ENCODE results near the gene CYP3A5.

Gene CYP3A5

DNA sequence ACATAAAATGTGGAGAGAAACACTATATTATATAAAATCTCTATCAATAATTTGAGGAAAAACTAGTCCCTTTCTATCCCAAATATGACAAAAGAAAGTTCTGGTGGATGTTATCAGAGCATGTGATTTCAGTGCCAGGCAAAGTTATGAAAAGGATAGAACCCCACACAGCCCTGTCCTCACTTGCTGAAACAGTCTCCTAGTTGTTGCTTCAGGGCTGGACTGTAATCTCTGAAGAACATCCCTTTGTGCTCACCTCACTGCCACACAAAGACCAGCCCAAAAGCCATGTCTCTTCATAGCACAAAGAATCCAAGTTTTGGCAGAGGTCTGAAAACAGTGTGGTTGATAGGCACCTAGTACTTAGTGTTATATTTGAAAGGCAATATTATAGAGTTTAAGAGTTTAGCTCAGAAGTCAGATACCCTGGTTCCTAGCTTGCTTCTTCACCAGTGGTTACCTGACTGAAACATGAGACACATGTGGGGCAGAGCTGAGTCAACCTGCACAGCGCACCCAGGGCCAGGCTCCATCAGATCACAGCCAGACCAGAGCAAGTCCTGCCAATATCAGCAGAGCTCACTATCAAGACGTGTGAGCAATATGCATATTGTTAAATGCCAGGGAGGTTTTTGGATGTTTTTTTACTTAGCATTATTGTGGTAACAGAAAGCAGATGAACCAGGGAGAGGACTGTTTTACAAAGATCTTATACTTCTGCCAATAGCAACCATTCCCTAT lies 30.2 kb upstream of the CYP3A5 start:
- Histone ChIP-seq H3K4me1 (ENCODE audit: low read length) (no peaks in the 10 kb centered on the region), H3K9me3 (replicated peaks; ENCODE audit: insufficient read depth, low read length) (no peaks in the 10 kb centered on the region), H3K9me2 (replicated peaks; ENCODE audit: insufficient read depth, low read length) (no peaks in the 10 kb centered on the region), H4K20me1 (ENCODE audit: insufficient read depth, low read length) (no peaks in the 10 kb centered on the region), H3F3A (ENCODE audit: insufficient read depth, low read length) (no peaks in the 10 kb centered on the region), H3K27me3 (replicated peaks; ENCODE audit: insufficient read depth, low read length) (no peaks in the 10 kb centered on the region), H3K36me3 (replicated peaks; ENCODE audit: insufficient read depth, low read length) (no peaks in the 10 kb centered on the region), H3K79me2 (ENCODE audit: low read length) (no peaks in the 10 kb centered on the region), H2AFZ (ENCODE audit: low read length) (no peak overlapping the region), H3K4me2 (ENCODE audit: low read depth, low read length) (no peak overlapping the region), H3K4me3 (ENCODE audit: low read length) (no peak overlapping the region), H3K27ac (ENCODE audit: low read length) (no peak overlapping the region), H3K9ac (ENCODE audit: low read length) (no peak overlapping the region)
- no peak for TF ChIP-seq EZH2phosphoT487 (IDR thresholded peaks at IDR 0.05; ENCODE audit: low read length)
- TF ChIP-seq EZH2 (optimal IDR thresholded peaks at IDR 0.05; ENCODE audit: low read depth, low read length) = no peak
- TF ChIP-seq, protein P1, sequence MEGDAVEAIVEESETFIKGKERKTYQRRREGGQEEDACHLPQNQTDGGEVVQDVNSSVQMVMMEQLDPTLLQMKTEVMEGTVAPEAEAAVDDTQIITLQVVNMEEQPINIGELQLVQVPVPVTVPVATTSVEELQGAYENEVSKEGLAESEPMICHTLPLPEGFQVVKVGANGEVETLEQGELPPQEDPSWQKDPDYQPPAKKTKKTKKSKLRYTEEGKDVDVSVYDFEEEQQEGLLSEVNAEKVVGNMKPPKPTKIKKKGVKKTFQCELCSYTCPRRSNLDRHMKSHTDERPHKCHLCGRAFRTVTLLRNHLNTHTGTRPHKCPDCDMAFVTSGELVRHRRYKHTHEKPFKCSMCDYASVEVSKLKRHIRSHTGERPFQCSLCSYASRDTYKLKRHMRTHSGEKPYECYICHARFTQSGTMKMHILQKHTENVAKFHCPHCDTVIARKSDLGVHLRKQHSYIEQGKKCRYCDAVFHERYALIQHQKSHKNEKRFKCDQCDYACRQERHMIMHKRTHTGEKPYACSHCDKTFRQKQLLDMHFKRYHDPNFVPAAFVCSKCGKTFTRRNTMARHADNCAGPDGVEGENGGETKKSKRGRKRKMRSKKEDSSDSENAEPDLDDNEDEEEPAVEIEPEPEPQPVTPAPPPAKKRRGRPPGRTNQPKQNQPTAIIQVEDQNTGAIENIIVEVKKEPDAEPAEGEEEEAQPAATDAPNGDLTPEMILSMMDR (IDR thresholded peaks at IDR 0.05; ENCODE audit: low read length) = no peak
- no peak for DNase-seq

DNA sequence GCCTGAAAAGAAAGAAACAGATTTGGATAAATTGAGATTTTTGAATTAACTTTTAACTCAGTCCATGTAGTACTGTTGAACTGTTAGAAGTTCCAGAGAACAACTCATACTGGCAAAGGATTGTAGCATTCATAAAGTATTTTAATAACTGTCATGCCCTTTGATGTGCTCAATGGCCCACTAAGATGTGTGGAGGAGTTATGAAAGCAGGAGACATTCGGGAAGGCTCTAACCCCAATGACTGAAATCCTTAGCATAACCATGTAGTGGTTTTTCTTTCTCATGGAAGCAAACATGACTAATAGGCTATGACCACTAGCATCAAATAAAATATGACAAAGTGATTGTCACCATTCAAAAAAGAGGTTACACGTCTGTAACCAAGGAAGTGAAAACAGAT lies 29.5 kb upstream of the CYP3A5 start:
- Histone ChIP-seq H4K20me1 (ENCODE audit: insufficient read depth, low read length) (no peaks in the 10 kb centered on the region), H3K9ac (ENCODE audit: low read length) (no peak overlapping the region), H3K36me3 (replicated peaks; ENCODE audit: insufficient read depth, low read length) (no peaks in the 10 kb centered on the region), H3K27ac (ENCODE audit: low read length) (no peak overlapping the region), H3K9me2 (replicated peaks; ENCODE audit: insufficient read depth, low read length) (no peaks in the 10 kb centered on the region), H2AFZ (ENCODE audit: low read length) (no peak overlapping the region), H3K9me3 (replicated peaks; ENCODE audit: insufficient read depth, low read length) (no peaks in the 10 kb centered on the region), H3K4me1 (ENCODE audit: low read length) (no peaks in the 10 kb centered on the region), H3K4me3 (ENCODE audit: low read length) (no peak overlapping the region), H3K4me2 (ENCODE audit: low read depth, low read length) (no peak overlapping the region), H3K27me3 (replicated peaks; ENCODE audit: insufficient read depth, low read length) (no peaks in the 10 kb centered on the region), H3K79me2 (ENCODE audit: low read length) (no peaks in the 10 kb centered on the region), H3F3A (ENCODE audit: insufficient read depth, low read length) (no peaks in the 10 kb centered on the region)
- no peak for DNase-seq
- TF ChIP-seq EZH2phosphoT487 (IDR thresholded peaks at IDR 0.05; ENCODE audit: low read length) (no peak), EZH2 (optimal IDR thresholded peaks at IDR 0.05; ENCODE audit: low read depth, low read length) (no peak)
- TF ChIP-seq, protein P1 (IDR thresholded peaks at IDR 0.05; ENCODE audit: low read length) = no peak

DNA sequence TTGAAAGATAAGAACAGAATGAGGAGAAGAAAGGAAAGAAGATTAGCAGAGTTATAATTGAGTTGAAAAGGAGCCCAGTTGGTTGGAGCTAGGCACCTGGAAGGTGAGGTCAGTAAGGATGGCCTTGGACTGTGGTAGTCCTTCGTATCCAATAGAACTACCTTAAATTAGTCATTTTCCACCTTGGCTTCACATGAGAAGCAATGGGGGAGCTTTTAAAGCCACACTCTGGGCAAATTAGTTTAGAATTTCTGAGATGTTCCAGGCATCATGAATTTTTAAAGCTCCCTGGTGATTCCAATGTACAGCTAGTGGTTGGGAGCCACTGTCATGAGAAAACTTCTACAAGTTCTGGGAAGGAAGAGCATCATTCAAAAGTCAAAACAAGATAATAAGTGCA lies 27.3 kb upstream of the CYP3A5 start:
- Histone ChIP-seq H3F3A (ENCODE audit: insufficient read depth, low read length) (no peaks in the 10 kb centered on the region), H3K27ac (ENCODE audit: low read length) (no peak overlapping the region), H4K20me1 (ENCODE audit: insufficient read depth, low read length) (no peaks in the 10 kb centered on the region), H2AFZ (ENCODE audit: low read length) (no peak overlapping the region), H3K9ac (ENCODE audit: low read length) (no peak overlapping the region), H3K4me2 (ENCODE audit: low read depth, low read length) (no peak overlapping the region), H3K27me3 (replicated peaks; ENCODE audit: insufficient read depth, low read length) (no peaks in the 10 kb centered on the region), H3K4me1 (ENCODE audit: low read length) (no peaks in the 10 kb centered on the region), H3K79me2 (ENCODE audit: low read length) (no peaks in the 10 kb centered on the region), H3K36me3 (replicated peaks; ENCODE audit: insufficient read depth, low read length) (no peaks in the 10 kb centered on the region), H3K4me3 (ENCODE audit: low read length) (no peak overlapping the region), H3K9me2 (replicated peaks; ENCODE audit: insufficient read depth, low read length) (no peaks in the 10 kb centered on the region), H3K9me3 (replicated peaks; ENCODE audit: insufficient read depth, low read length) (no peaks in the 10 kb centered on the region)
- DNase-seq = no peak
- TF ChIP-seq EZH2 (optimal IDR thresholded peaks at IDR 0.05; ENCODE audit: low read depth, low read length) (no peak), EZH2phosphoT487 (IDR thresholded peaks at IDR 0.05; ENCODE audit: low read length) (no peak)
- TF ChIP-seq, protein P1 (IDR thresholded peaks at IDR 0.05; ENCODE audit: low read length) = no peak
